ENCODE data around the gene MGARP. TPM values are rescaled to one million over a fixed set of nuclear protein-coding genes. Genes with fewer than 3 reads are reported as not detected.

Gene MGARP
- total RNA-seq, 1 donor from 2014 or later = 0.81 TPM

Other genes with a start within 250 kb of the MGARP start
- gene ELF2, start 103.0 kb downstream of the MGARP start, total RNA-seq = 31.0 TPM
- gene NAA15, start 21.3 kb upstream of the MGARP start, total RNA-seq = 37.9 TPM
- 175 TPM for gene NDUFC1, start 22.3 kb upstream of the MGARP start, total RNA-seq
- gene RAB33B, start 173.9 kb upstream of the MGARP start, total RNA-seq = 8.2 TPM